Right atrium auricular region (tissue), 2 donors: ENCODE data around the gene MTUS2. TPM values are rescaled to one million over a fixed set of nuclear protein-coding genes. Genes with fewer than 3 reads are reported as not detected.

ENCODE experiments used
- DNase-seq: peaks from one replicate; pipeline ENCODE4 v3.0.0-alpha.2; 2019; ENCODE audit warnings: low spot score
- H3K27ac ChIP-seq, 2 donors: fragments of 200-600 bp; sonication (generic); 1 replicate in 1 of 2; 2 replicates in 1 of 2; pipeline ENCODE4 v1.5.1; 2016 to 2019
- H3K27me3 ChIP-seq, 2 donors: fragments of 200-600 bp; sonication (generic); one replicate each; pipeline versions ENCODE4 v1.5.1 to v1.6.0; 2017 to 2019
- H3K36me3 ChIP-seq: fragments of 200-600 bp; sonication (generic); one replicate; pipeline ENCODE4 v1.5.1; 2016
- H3K4me1 ChIP-seq, 2 donors: fragments of 200-600 bp; sonication (generic); one replicate each; pipeline versions ENCODE4 v1.5.1 to v1.6.0; 2017 to 2019
- H3K4me3 ChIP-seq, 2 donors: fragments of 200-600 bp; sonication (generic); 1 replicate in 1 of 2; 2 replicates in 1 of 2; pipeline ENCODE4 v1.5.1; 2017 to 2019; ENCODE audit warnings: mild to moderate bottlenecking in 1 of 2, moderate library complexity in 1 of 2
- H3K9me3 ChIP-seq, 2 donors: fragments of 200-600 bp; sonication (generic); one replicate each; pipeline ENCODE4 v1.5.1; 2019
- CTCF ChIP-seq, 2 donors: fragments of 200-600 bp; sonication (generic); IDR thresholded peaks; one replicate each; pipeline ENCODE4 v1.5.1; 2019; ENCODE audit warnings: antibody characterized with exemption in 2 of 2
- total RNA-seq, 2 donors: library from RNA; depleted of rRNA; stranded (reverse); fragments of >200 nt; gene quantifications; one replicate each; pipeline ENCODE4 v1.1.0, GENCODE V29; 2016

Gene MTUS2
- total RNA-seq, 2 donors from 2014 or later = 34.6 to 142 TPM

GRCh38 chr13:29270271-29270985 lies 450.3 kb downstream of the MTUS2 start:
- TF ChIP-seq CTCF (IDR thresholded peaks at IDR 0.05) = no peak
- no peaks in the 10 kb centered on the region for H3K9me3 ChIP-seq

GRCh38 chr13:29271606-29272005 lies 451.5 kb downstream of the MTUS2 start:
- Histone ChIP-seq H3K36me3 (no peaks in the 10 kb centered on the region), H3K27ac (no peak overlapping the region), H3K4me3 (no peak overlapping the region), H3K9me3 (no peaks in the 10 kb centered on the region), H3K4me1 (no peaks in the 10 kb centered on the region), H3K27me3 (no peaks in the 10 kb centered on the region)
- TF ChIP-seq CTCF (IDR thresholded peaks at IDR 0.05) = no peak
- no peak for DNase-seq

More at GRCh38 chr13:29270271-29270985, 450.3 kb downstream of the MTUS2 start:
- H3K4me1 ChIP-seq = no peaks in the 10 kb centered on the region
- no peak overlapping the region for H3K4me3 ChIP-seq
- no peak for DNase-seq
- no peaks in the 10 kb centered on the region for H3K36me3 ChIP-seq
- no peaks in the 10 kb centered on the region for H3K27me3 ChIP-seq
- H3K27ac ChIP-seq = no peak overlapping the region

GRCh38 chr13:29279356-29280254 lies 459.5 kb downstream of the MTUS2 start:
- no peak overlapping the region for H3K27ac ChIP-seq
- no peak overlapping the region for H3K4me3 ChIP-seq
- H3K9me3 ChIP-seq = no peaks in the 10 kb centered on the region
- H3K27me3 ChIP-seq = no peaks in the 10 kb centered on the region
- H3K36me3 ChIP-seq = no peaks in the 10 kb centered on the region
- H3K4me1 ChIP-seq = peaks cover 0 to 10% of the 10 kb centered on the region in 2 donors
- no peak for TF ChIP-seq CTCF (IDR thresholded peaks at IDR 0.05)
- no peak for DNase-seq

- no peaks in the 10 kb centered on the region for H3K27me3 ChIP-seq
- peaks cover 0 to 10% of the 10 kb centered on the region in 2 donors for H3K4me1 ChIP-seq
- DNase-seq = no peak
- H3K4me3 ChIP-seq = no peak overlapping the region
- H3K36me3 ChIP-seq = no peaks in the 10 kb centered on the region
- H3K9me3 ChIP-seq = no peaks in the 10 kb centered on the region
- TF ChIP-seq CTCF (IDR thresholded peaks at IDR 0.05) = no peak
- H3K27ac ChIP-seq = no peak overlapping the region
Measured at GRCh38 chr13:29281932-29282495, 461.9 kb downstream of the MTUS2 start.

GRCh38 chr13:29284726-29285125 lies 464.6 kb downstream of the MTUS2 start:
- Histone ChIP-seq H3K27me3 (no peaks in the 10 kb centered on the region), H3K9me3 (no peaks in the 10 kb centered on the region), H3K27ac (no peak overlapping the region), H3K4me3 (no peak overlapping the region), H3K4me1 (peaks cover 0 to 3% of the 10 kb centered on the region in 2 donors), H3K36me3 (no peaks in the 10 kb centered on the region)
- no peak for TF ChIP-seq CTCF (IDR thresholded peaks at IDR 0.05)
- no peak for DNase-seq
